Measurements from ENCODE around the gene USH2A. TPM values are rescaled to one million over a fixed set of nuclear protein-coding genes. Genes with fewer than 3 reads are reported as not detected.

USH2A gene
- total RNA-seq, 2 experiments from 2014 or later, result not detected

DNA sequence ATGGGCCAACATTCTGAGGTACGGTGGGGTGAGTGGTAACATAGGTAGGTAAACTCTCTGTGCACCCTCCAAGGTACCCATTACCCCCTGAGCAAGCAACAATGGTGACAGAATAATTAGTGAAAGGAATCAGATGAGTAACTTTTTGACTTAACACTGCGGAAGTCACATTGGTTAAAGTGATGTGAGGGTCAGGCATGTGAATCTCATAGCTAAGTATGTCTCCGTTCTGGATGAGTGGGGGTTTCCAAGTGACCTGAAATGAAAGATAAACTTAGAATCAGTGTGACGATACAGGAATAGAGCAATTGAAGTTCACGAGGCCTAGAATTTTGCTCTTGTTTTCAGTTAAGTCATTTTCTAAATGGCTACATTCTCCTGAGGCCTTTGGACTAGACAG is 544.4 kb downstream of the USH2A start:
- H3K27me3 Mint-ChIP-seq, result no peaks in the 10 kb centered on the region

DNA sequence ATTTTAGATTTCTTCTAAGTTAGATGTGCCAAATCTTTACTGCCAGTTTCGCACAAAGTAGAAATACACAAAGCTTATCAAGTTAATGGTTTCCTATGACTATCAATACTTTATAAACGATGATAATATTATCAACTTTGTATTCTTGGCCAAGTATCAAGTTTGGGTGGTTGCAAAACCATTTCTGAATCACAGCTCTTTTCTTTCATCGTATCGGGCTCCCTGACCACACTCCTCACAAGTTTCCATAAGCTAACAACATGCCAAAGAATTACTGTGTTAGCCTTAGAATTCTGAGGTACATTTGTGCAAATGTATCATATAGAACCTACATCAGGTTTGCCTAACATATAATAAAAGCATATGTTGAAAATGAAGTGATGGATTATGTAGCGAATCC is 545.1 kb downstream of the USH2A start:
- TF ChIP-seq, protein P1, sequence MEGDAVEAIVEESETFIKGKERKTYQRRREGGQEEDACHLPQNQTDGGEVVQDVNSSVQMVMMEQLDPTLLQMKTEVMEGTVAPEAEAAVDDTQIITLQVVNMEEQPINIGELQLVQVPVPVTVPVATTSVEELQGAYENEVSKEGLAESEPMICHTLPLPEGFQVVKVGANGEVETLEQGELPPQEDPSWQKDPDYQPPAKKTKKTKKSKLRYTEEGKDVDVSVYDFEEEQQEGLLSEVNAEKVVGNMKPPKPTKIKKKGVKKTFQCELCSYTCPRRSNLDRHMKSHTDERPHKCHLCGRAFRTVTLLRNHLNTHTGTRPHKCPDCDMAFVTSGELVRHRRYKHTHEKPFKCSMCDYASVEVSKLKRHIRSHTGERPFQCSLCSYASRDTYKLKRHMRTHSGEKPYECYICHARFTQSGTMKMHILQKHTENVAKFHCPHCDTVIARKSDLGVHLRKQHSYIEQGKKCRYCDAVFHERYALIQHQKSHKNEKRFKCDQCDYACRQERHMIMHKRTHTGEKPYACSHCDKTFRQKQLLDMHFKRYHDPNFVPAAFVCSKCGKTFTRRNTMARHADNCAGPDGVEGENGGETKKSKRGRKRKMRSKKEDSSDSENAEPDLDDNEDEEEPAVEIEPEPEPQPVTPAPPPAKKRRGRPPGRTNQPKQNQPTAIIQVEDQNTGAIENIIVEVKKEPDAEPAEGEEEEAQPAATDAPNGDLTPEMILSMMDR (IDR thresholded peaks at IDR 0.05), result no peak
- H3K36me3 ChIP-seq (ENCODE audit: insufficient read depth, low read length), result no peaks in the 10 kb centered on the region
- H3K4me3 ChIP-seq (ENCODE audit: low read length), result no peak overlapping the region
- no peaks in the 10 kb centered on the region for H3K4me1 Mint-ChIP-seq (ENCODE audit: low read depth)
- ChIA-PET POLR2A (no interaction called here), CTCF (no interaction called here)
- H3K36me3 Mint-ChIP-seq (ENCODE audit: low read depth), result no peaks in the 10 kb centered on the region
- H3K27ac ChIP-seq (ENCODE audit: low read depth in 1 of 2, low read length in 2 of 2), result no peak overlapping the region
- H3K4me3 Mint-ChIP-seq, result no peak overlapping the region
- H3K9me3 ChIP-seq (ENCODE audit: control insufficient read depth in 1 of 2, insufficient read depth in 1 of 2, low read length in 2 of 2), result peaks cover 0 to 6% of the 10 kb centered on the region in 2 experiments
- no peaks in the 10 kb centered on the region for H3K27me3 Mint-ChIP-seq
- DNase-seq, result no peak
- no peak overlapping the region for H3K27ac Mint-ChIP-seq
- peaks cover 5% of the 10 kb centered on the region for H3K9me3 Mint-ChIP-seq
- intact Hi-C loops (cut with DNase I, micrococcal nuclease), result no loop called here
- H3K27me3 ChIP-seq (ENCODE audit: control insufficient read depth in 1 of 2, insufficient read depth in 2 of 2, low read length in 2 of 2), result no peaks in the 10 kb centered on the region
- ATAC-seq (ENCODE audit: poor library complexity), result no peak
- no peaks in the 10 kb centered on the region for H3K4me1 ChIP-seq (ENCODE audit: insufficient read depth, low read length)

More for the DNA sequence above, 544.4 kb downstream of the USH2A start:
- ChIA-PET CTCF (no interaction called here), POLR2A (no interaction called here)
- no peaks in the 10 kb centered on the region for H3K36me3 ChIP-seq (ENCODE audit: insufficient read depth, low read length)
- Mint-ChIP-seq H3K27ac (no peak overlapping the region), H3K4me3 (no peak overlapping the region), H3K9me3 (peaks cover 5% of the 10 kb centered on the region), H3K36me3 (ENCODE audit: low read depth) (no peaks in the 10 kb centered on the region), H3K4me1 (ENCODE audit: low read depth) (no peaks in the 10 kb centered on the region)
- intact Hi-C loops (cut with DNase I, micrococcal nuclease), result no loop called here
- no peaks in the 10 kb centered on the region for H3K4me1 ChIP-seq (ENCODE audit: insufficient read depth, low read length)
- DNase-seq, result no peak
- H3K27ac ChIP-seq (ENCODE audit: low read depth in 1 of 2, low read length in 2 of 2), result no peak overlapping the region
- ATAC-seq (ENCODE audit: poor library complexity), result no peak
- H3K27me3 ChIP-seq (ENCODE audit: control insufficient read depth in 1 of 2, insufficient read depth in 2 of 2, low read length in 2 of 2), result no peaks in the 10 kb centered on the region
- no peak overlapping the region for H3K4me3 ChIP-seq (ENCODE audit: low read length)
- TF ChIP-seq, protein P1 (IDR thresholded peaks at IDR 0.05), result no peak
- H3K9me3 ChIP-seq (ENCODE audit: control insufficient read depth in 1 of 2, insufficient read depth in 1 of 2, low read length in 2 of 2), result peaks cover 0 to 6% of the 10 kb centered on the region in 2 experiments

DNA sequence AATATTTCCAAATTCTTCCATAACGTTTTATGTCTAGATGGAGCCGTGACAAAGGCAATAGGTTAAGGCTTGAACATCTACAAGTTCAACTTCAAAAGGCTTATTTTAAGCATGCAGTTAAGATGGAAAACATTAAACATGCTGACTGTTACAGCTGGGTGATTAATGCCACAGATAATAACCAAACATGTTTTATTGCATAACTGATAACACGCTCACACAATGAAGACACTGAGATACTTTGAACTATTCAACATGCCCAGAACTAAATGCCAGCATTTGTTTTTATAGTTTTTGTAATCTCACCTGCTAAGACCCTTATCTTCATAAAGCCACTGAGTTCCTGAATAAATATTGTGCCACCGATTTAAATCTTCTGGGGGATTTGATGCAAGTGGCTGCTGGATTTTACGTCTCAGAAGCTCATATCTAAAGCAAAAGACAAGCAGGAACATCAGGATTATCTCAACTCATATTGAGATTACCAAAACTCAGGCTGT is 545.7 kb downstream of the USH2A start:
- no peak overlapping the region for H3K4me3 Mint-ChIP-seq
- peaks cover 0 to 6% of the 10 kb centered on the region in 2 experiments for H3K9me3 ChIP-seq (ENCODE audit: control insufficient read depth in 1 of 2, insufficient read depth in 1 of 2, low read length in 2 of 2)

More for the DNA sequence above, 545.7 kb downstream of the USH2A start:
- Mint-ChIP-seq H3K27ac (no peak overlapping the region), H3K36me3 (ENCODE audit: low read depth) (no peaks in the 10 kb centered on the region), H3K4me1 (ENCODE audit: low read depth) (no peaks in the 10 kb centered on the region), H3K27me3 (no peaks in the 10 kb centered on the region), H3K9me3 (peaks cover 5% of the 10 kb centered on the region)
- Histone ChIP-seq H3K27ac (ENCODE audit: low read depth in 1 of 2, low read length in 2 of 2) (no peak overlapping the region), H3K36me3 (ENCODE audit: insufficient read depth, low read length) (no peaks in the 10 kb centered on the region), H3K4me3 (ENCODE audit: low read length) (no peak overlapping the region), H3K27me3 (ENCODE audit: control insufficient read depth in 1 of 2, insufficient read depth in 2 of 2, low read length in 2 of 2) (no peaks in the 10 kb centered on the region), H3K4me1 (ENCODE audit: insufficient read depth, low read length) (no peaks in the 10 kb centered on the region)
- ATAC-seq (ENCODE audit: poor library complexity) (no peak), DNase-seq (no peak)
- TF ChIP-seq, protein P1 (IDR thresholded peaks at IDR 0.05), result no peak
- ChIA-PET POLR2A (no interaction called here), CTCF (no interaction called here)
- intact Hi-C loops (cut with DNase I, micrococcal nuclease), result no loop called here
